Measurements from ENCODE around the gene DOCK8.

GRCh38 chr9:396396-396795, 181.7 kb downstream of the DOCK8 start:
- TF ChIP-seq CTCF (IDR thresholded peaks at IDR 0.05) (no peak), EP300 (IDR thresholded peaks at IDR 0.05) (no peak)
